Measurements from ENCODE around the gene ERICH3.

ERICH3 gene

GRCh38 chr1:74591949-74592348 lies 81.6 kb downstream of the ERICH3 start:
- H3K4me2 ChIP-seq (ENCODE audit: low read length) = no peak overlapping the region
- H3K79me2 ChIP-seq (ENCODE audit: control insufficient read depth, low read length) = no peaks in the 10 kb centered on the region
- H3K27ac ChIP-seq (ENCODE audit: low read depth, low read length) = no peak overlapping the region
- H3K27me3 ChIP-seq (ENCODE audit: control insufficient read depth, low read length) = no peaks in the 10 kb centered on the region
- no peaks in the 10 kb centered on the region for H3F3A ChIP-seq (ENCODE audit: control insufficient read depth, insufficient read depth)
- no peaks in the 10 kb centered on the region for H3K9me2 ChIP-seq (replicated peaks; ENCODE audit: control insufficient read depth, low read length)
- H3K9me3 ChIP-seq (ENCODE audit: control insufficient read depth, insufficient read depth, low read length) = no peaks in the 10 kb centered on the region
- no peak overlapping the region for H3K4me3 ChIP-seq (ENCODE audit: low read length)
- no peaks in the 10 kb centered on the region for H3K4me1 ChIP-seq (ENCODE audit: control insufficient read depth, low read length)
- no peaks in the 10 kb centered on the region for H4K20me1 ChIP-seq (ENCODE audit: control insufficient read depth, insufficient read depth, low read depth, low read length)
- TF ChIP-seq CTCF (IDR thresholded peaks at IDR 0.05; ENCODE audit: low read depth, low read length, poor library complexity, severe bottlenecking) = no peak
- TF ChIP-seq EZH2phosphoT487 (IDR thresholded peaks at IDR 0.05; ENCODE audit: borderline replicate concordance, low read length) = no peak
- H3K36me3 ChIP-seq (ENCODE audit: control insufficient read depth, low read length) = no peaks in the 10 kb centered on the region

GRCh38 chr1:74590288-74590687 lies 83.3 kb downstream of the ERICH3 start:
- H3K27ac ChIP-seq (ENCODE audit: low read depth, low read length) = no peak overlapping the region
- H3K4me2 ChIP-seq (ENCODE audit: low read length) = no peak overlapping the region

GRCh38 chr1:74587888-74588287 lies 85.7 kb downstream of the ERICH3 start:
- Histone ChIP-seq H4K20me1 (ENCODE audit: control insufficient read depth, insufficient read depth, low read depth, low read length) (no peaks in the 10 kb centered on the region), H3F3A (ENCODE audit: control insufficient read depth, insufficient read depth) (no peaks in the 10 kb centered on the region), H3K4me3 (ENCODE audit: low read length) (no peak overlapping the region), H3K4me2 (ENCODE audit: low read length) (no peak overlapping the region), H3K27ac (ENCODE audit: low read depth, low read length) (no peak overlapping the region), H3K9me2 (replicated peaks; ENCODE audit: control insufficient read depth, low read length) (no peaks in the 10 kb centered on the region), H3K9me3 (ENCODE audit: control insufficient read depth, insufficient read depth, low read length) (no peaks in the 10 kb centered on the region), H3K79me2 (ENCODE audit: control insufficient read depth, low read length) (no peaks in the 10 kb centered on the region), H3K36me3 (ENCODE audit: control insufficient read depth, low read length) (no peaks in the 10 kb centered on the region), H3K27me3 (ENCODE audit: control insufficient read depth, low read length) (no peaks in the 10 kb centered on the region), H3K4me1 (ENCODE audit: control insufficient read depth, low read length) (no peaks in the 10 kb centered on the region)
- TF ChIP-seq CTCF (IDR thresholded peaks at IDR 0.05; ENCODE audit: low read depth, low read length, poor library complexity, severe bottlenecking) (no peak), EZH2phosphoT487 (IDR thresholded peaks at IDR 0.05; ENCODE audit: borderline replicate concordance, low read length) (no peak)

More at GRCh38 chr1:74590288-74590687, 83.3 kb downstream of the ERICH3 start:
- Histone ChIP-seq H3K79me2 (ENCODE audit: control insufficient read depth, low read length) (no peaks in the 10 kb centered on the region), H3K27me3 (ENCODE audit: control insufficient read depth, low read length) (no peaks in the 10 kb centered on the region), H3F3A (ENCODE audit: control insufficient read depth, insufficient read depth) (no peaks in the 10 kb centered on the region), H3K4me1 (ENCODE audit: control insufficient read depth, low read length) (no peaks in the 10 kb centered on the region), H4K20me1 (ENCODE audit: control insufficient read depth, insufficient read depth, low read depth, low read length) (no peaks in the 10 kb centered on the region), H3K9me2 (replicated peaks; ENCODE audit: control insufficient read depth, low read length) (no peaks in the 10 kb centered on the region), H3K9me3 (ENCODE audit: control insufficient read depth, insufficient read depth, low read length) (no peaks in the 10 kb centered on the region), H3K36me3 (ENCODE audit: control insufficient read depth, low read length) (no peaks in the 10 kb centered on the region), H3K4me3 (ENCODE audit: low read length) (no peak overlapping the region)
- no peak for TF ChIP-seq EZH2phosphoT487 (IDR thresholded peaks at IDR 0.05; ENCODE audit: borderline replicate concordance, low read length)
- no peak for TF ChIP-seq CTCF (IDR thresholded peaks at IDR 0.05; ENCODE audit: low read depth, low read length, poor library complexity, severe bottlenecking)
